ENCODE results near the gene SLC7A10.
"Not testable (repeated sequence)": the region's sequence is repeated elsewhere in the genome, so short reads cannot be mapped to it uniquely, and the experiment has no call there.

Gene SLC7A10

GRCh38 chr19:33175156-33175782 lies 50.4 kb downstream of the SLC7A10 start:
- TF ChIP-seq CTCF (conservative IDR thresholded peaks at IDR 0.05) = no peak
- H3K27ac ChIP-seq = peak overlapping the region; percentile 97

- no peak overlapping the region for H3K27ac ChIP-seq
Observed at GRCh38 chr19:33174186-33174585, 51.5 kb downstream of the SLC7A10 start.

DNA sequence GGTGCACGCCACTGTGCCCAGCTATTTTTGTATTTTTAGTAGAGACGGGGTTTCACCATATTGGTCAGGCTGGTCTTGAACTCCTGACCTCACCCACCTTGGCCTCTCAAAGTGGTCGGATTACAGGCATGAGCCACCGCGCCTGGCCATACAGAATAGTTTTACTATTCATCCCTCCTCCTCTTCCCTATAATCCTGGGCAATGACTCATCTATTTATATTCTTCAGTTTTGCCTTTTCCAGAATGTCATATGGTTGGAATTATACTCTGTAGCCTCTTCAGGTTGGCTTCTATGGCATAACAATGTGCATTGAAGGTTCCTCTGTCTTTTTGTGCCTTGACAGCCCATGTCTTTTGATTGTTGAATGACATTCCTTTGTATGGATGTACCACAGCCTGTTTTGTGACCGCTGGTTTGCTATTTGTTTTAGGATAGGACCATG lies 53.7 kb downstream of the SLC7A10 start:
- H3K27ac ChIP-seq = peak overlapping the region; percentile 53

More at GRCh38 chr19:33174186-33174585, 51.5 kb downstream of the SLC7A10 start:
- TF ChIP-seq CTCF (conservative IDR thresholded peaks at IDR 0.05) = no peak

DNA sequence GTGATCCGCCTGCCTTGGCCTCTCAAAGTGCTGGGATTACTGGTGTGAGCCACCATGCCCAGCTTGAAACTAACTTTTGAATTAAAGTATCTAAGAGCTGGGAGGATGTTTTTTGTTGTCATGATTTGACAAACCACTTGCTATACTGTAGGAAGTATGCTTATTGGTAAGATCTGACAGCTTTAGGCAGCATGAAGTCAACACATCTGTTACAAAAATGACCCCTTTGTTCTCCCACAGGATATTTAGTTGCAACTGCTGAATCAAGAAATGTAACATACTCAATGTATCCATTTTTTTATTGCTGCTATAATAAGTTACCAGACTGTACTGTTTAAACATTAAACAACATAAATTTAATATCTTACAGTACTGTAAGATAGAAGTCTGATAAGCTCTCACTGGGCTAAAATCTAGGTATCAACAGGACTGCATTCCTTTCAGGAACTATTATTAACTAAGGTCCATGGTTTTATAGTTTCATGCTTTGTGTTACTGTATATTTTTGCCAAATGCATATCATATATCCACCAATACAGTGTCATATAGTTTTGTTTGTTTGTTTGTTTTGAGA lies 54.3 kb downstream of the SLC7A10 start:
- TF ChIP-seq CTCF (conservative IDR thresholded peaks at IDR 0.05) = no peak
- H3K27ac ChIP-seq = peak overlapping the region; percentile 53

More for the DNA sequence above, 53.7 kb downstream of the SLC7A10 start:
- TF ChIP-seq CTCF (conservative IDR thresholded peaks at IDR 0.05) = no peak

DNA sequence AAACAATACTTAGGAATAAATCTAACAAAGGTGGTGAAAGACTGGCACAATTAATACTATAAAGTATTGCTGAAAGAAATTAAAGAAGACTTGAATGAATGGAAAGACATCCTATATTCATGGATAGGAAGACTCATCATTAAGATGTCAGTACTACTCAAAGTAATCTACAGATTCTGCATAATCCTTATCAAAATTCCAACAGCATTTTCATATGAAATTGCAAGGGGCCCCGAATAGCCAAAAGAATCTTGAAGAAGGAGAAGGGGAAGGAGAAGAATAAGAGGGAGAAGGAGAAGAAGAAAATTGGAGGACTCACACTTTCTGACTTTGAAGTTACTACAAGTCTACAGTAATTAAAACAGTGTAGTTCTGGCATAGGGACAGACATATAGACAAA lies 57.1 kb downstream of the SLC7A10 start:
- no peak for TF ChIP-seq CTCF (conservative IDR thresholded peaks at IDR 0.05)

GRCh38 chr19:33167438-33167837 lies 58.2 kb downstream of the SLC7A10 start:
- no peak for TF ChIP-seq CTCF (conservative IDR thresholded peaks at IDR 0.05)
- H3K27ac ChIP-seq = no peak overlapping the region

More for the DNA sequence above, 57.1 kb downstream of the SLC7A10 start:
- no peak overlapping the region for H3K27ac ChIP-seq

GRCh38 chr19:33166037-33166436 lies 59.6 kb downstream of the SLC7A10 start:
- not testable (repeated sequence) for H3K27ac ChIP-seq

GRCh38 chr19:33163481-33163880 lies 62.2 kb downstream of the SLC7A10 start:
- no peak overlapping the region for H3K27ac ChIP-seq
- TF ChIP-seq CTCF (conservative IDR thresholded peaks at IDR 0.05) = no peak

Data from VCaP (cell line).